WTC11 (cell line): ENCODE data around the gene HLA-DPB1.

ENCODE experiments used
- ATF2 ChIP-seq: sonication (generic); formaldehyde crosslinking; IDR thresholded peaks from 2 replicates; pipeline ENCODE4 v1.8.1; 2022; ENCODE audit warnings: low read depth, missing genetic modification reagents, borderline replicate concordance
- CTCF ChIP-seq: fragments of 200-600 bp; IDR thresholded peaks from 2 replicates; pipeline ENCODE4 v1.8.0; 2022; ENCODE audit warnings: antibody characterized with exemption
- E2F5 ChIP-seq: sonication (generic); formaldehyde crosslinking; IDR thresholded peaks from 2 replicates; pipeline ENCODE4 v1.8.1; 2022; ENCODE audit warnings: mild to moderate bottlenecking, moderate library complexity, missing genetic modification reagents
- MAX ChIP-seq: sonication (generic); formaldehyde crosslinking; IDR thresholded peaks from 2 replicates; pipeline ENCODE4 v1.8.0; 2022; ENCODE audit warnings: mild to moderate bottlenecking, missing genetic modification reagents
- NFYB ChIP-seq: sonication (generic); formaldehyde crosslinking; conservative IDR thresholded peaks from 2 replicates; pipeline ENCODE4 v1.8.0; 2022; ENCODE audit warnings: low read depth, missing genetic modification reagents
- NR2C2 ChIP-seq: sonication (generic); formaldehyde crosslinking; IDR thresholded peaks from 2 replicates; pipeline ENCODE4 v1.8.0; 2022; ENCODE audit warnings: mild to moderate bottlenecking, missing genetic modification reagents
- SP1 ChIP-seq: sonication (generic); formaldehyde crosslinking; conservative IDR thresholded peaks from 2 replicates; pipeline ENCODE4 v1.8.1; 2022; ENCODE audit warnings: missing genetic modification reagents
- TP53 ChIP-seq: sonication (generic); formaldehyde crosslinking; IDR thresholded peaks from 2 replicates; pipeline ENCODE4 v1.8.1; 2023; ENCODE audit warnings: mild to moderate bottlenecking, missing genetic modification reagents
- ZNF121 ChIP-seq: sonication (generic); formaldehyde crosslinking; IDR thresholded peaks from 2 replicates; pipeline ENCODE4 v1.8.0; 2023; ENCODE audit warnings: missing genetic modification reagents

GRCh38 chr6:33124947-33125346, 49.2 kb downstream of the HLA-DPB1 start:
- TF ChIP-seq NFYB (CRISPR knock-in tag), result no peak
- TF ChIP-seq CTCF, result no peak
- no peak for TF ChIP-seq ZNF121 (CRISPR knock-in tag)
- no peak for TF ChIP-seq ATF2 (CRISPR knock-in tag)
- no peak for TF ChIP-seq E2F5
- TF ChIP-seq MAX, result no peak
- no peak for TF ChIP-seq NR2C2
- TF ChIP-seq TP53 (CRISPR knock-in tag), result no peak
- no peak for TF ChIP-seq SP1 (CRISPR knock-in tag)
